Measurements from ENCODE around the gene ACCSL. TPM values are rescaled to one million over a fixed set of nuclear protein-coding genes. Genes with fewer than 3 reads are reported as not detected.

ACCSL gene
- total RNA-seq, 4 donors from 2014 or later, result not detected

- TF ChIP-seq CTCF (IDR thresholded peaks at IDR 0.05; ENCODE audit: low read depth), result no peak
Measured at GRCh38 chr11:44018829-44019228, 29.0 kb upstream of the ACCSL start.

- no peak for TF ChIP-seq CTCF (IDR thresholded peaks at IDR 0.05; ENCODE audit: low read depth)
Measured at GRCh38 chr11:44024977-44025376, 22.8 kb upstream of the ACCSL start.

- TF ChIP-seq CTCF (IDR thresholded peaks at IDR 0.05; ENCODE audit: low read depth), result no peak
Measured at GRCh38 chr11:44025727-44026126, 22.1 kb upstream of the ACCSL start.

GRCh38 chr11:44028401-44028800, 19.4 kb upstream of the ACCSL start:
- TF ChIP-seq CTCF (IDR thresholded peaks at IDR 0.05; ENCODE audit: low read depth), result no peak

DNA sequence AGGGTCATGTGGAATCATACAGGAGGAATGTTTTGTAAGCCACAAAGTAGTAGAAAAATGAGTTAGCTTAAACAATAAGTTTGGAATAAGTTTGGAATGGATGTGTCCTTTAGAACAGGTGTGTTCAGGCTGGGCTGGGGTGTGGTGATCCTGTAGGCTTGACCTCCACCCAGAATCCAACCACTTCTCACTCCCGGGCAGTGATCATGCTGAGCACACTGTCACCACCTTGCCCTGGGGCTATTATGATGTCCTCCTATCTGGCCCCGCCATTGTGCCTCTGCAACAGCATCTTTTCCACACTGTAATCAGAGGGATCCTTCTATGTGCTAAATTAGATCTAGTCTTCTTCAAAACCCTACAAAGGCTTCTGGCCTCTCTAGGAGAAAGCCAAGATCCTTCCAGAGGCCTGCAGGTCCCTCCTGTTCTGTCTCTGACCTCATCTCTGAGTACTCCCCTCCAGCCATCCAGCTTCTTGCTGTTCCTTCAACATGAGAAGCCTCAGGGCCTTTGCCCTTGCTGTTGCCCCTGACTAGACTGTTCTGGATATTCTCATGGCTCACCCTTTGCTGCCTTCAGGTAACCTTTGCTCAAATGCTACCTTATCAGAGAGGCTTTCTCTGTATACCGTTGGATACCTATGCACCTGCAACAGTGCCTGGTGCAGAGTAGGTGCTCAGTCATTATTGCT, 18.8 kb upstream of the ACCSL start:
- TF ChIP-seq CTCF (IDR thresholded peaks at IDR 0.05; ENCODE audit: low read depth), result no peak

- TF ChIP-seq CTCF (IDR thresholded peaks at IDR 0.05; ENCODE audit: low read depth), result no peak
Measured at GRCh38 chr11:44029507-44029845, 18.3 kb upstream of the ACCSL start.

GRCh38 chr11:44029977-44030911, 17.5 kb upstream of the ACCSL start:
- TF ChIP-seq CTCF (IDR thresholded peaks at IDR 0.05; ENCODE audit: low read depth), result no peak

Data from subcutaneous adipose tissue (tissue), 4 donors.